ENCODE measurements around the gene IL22RA2. TPM values are rescaled to one million over a fixed set of nuclear protein-coding genes. Genes with fewer than 3 reads are reported as not detected.

IL22RA2 gene
- total RNA-seq, 4 donors from 2014 or later = not detected

GRCh38 chr6:137102050-137102848, 71.2 kb downstream of the IL22RA2 start:
- Histone ChIP-seq H3K27ac (replicated peaks in 1 of 4) (no peak overlapping the region), H3K36me3 (no peaks in the 10 kb centered on the region), H3K4me3 (no peak overlapping the region), H3K27me3 (no peaks in the 10 kb centered on the region), H3K9me3 (no peaks in the 10 kb centered on the region), H3K4me1 (no peaks in the 10 kb centered on the region)
- DNase-seq (ENCODE audit: extremely low spot score) = no peak
- intact Hi-C loops (cut with DNase I) = no loop called here
- TF ChIP-seq CTCF (IDR thresholded peaks at IDR 0.05) = no peak
- TF ChIP-seq POLR2AphosphoS5 (IDR thresholded peaks at IDR 0.05) = no peak
- no peak for TF ChIP-seq EP300 (IDR thresholded peaks at IDR 0.05)
- no peak for TF ChIP-seq POLR2A (IDR thresholded peaks at IDR 0.05; ENCODE audit: low read depth)
- WGBS = 89% methylated on average over 3 of the region's 3 CpGs

DNA sequence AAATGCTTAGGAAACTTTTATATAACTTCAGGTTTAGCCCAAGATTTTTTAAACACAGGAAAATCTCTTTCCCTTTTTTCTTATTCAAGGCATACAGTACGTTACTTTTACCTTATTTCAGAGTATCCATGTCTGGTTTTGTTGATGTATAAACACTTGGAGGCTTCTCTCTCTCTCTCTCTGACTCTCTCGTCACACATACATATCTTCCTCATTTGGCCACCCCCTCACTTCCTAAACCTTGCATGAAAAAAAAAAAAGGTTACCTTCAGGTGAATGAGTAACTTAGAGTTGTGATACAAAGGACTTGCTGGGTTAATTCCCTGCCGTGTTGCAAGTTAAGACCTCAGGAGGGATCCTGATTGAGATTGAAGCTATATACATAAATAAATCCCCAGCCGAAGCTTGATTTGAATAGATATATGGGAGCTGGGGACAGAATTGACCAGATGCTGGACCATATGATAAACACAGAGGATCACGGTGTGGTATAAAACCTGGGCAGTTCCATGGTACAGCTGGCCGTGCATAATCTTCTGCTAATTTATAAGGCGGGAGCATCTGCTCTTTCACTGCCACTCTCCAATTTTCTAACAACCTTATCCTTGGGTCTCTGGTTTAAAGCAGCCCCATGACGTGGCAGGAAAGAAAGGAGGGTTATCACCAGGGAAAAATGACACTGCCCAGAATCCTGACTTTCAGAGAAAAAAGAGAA, 73.6 kb downstream of the IL22RA2 start:
- Histone ChIP-seq H3K36me3 (no peaks in the 10 kb centered on the region), H3K27me3 (no peaks in the 10 kb centered on the region), H3K4me1 (no peaks in the 10 kb centered on the region), H3K9me3 (no peaks in the 10 kb centered on the region), H3K4me3 (no peak overlapping the region), H3K27ac (replicated peaks in 1 of 4) (no peak overlapping the region)
- TF ChIP-seq POLR2A (IDR thresholded peaks at IDR 0.05; ENCODE audit: low read depth) (no peak), CTCF (IDR thresholded peaks at IDR 0.05) (no peak), POLR2AphosphoS5 (IDR thresholded peaks at IDR 0.05) (no peak), EP300 (IDR thresholded peaks at IDR 0.05) (no peak)
- no peak for DNase-seq (ENCODE audit: extremely low spot score)
- 78% methylated on average over 8 of the region's 8 CpGs for WGBS
- intact Hi-C loops (cut with DNase I) = no loop called here

DNA sequence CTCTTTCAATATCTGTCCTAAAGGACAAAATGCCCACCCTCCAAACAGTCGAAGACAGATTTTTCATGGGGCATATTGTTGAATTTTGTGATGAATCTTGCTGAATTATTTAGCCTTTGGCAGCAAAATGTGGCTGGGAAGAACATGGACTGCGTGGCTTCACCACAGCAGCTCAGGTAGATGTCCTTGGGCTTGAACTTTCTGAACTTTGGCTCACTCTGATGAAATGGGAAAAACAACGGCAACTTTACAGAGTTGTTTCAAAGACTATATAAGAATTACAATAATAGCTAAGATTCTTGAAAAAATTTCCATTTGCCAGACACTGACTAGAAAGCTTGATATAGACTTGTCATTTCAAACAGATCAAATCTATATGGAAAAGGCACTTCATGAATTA, 75.9 kb downstream of the IL22RA2 start:
- TF ChIP-seq EP300 (IDR thresholded peaks at IDR 0.05) (no peak), POLR2A (IDR thresholded peaks at IDR 0.05; ENCODE audit: low read depth) (no peak), CTCF (IDR thresholded peaks at IDR 0.05) (no peak), POLR2AphosphoS5 (IDR thresholded peaks at IDR 0.05) (no peak)
- Histone ChIP-seq H3K36me3 (no peaks in the 10 kb centered on the region), H3K4me1 (no peaks in the 10 kb centered on the region), H3K4me3 (no peak overlapping the region), H3K27me3 (no peaks in the 10 kb centered on the region), H3K9me3 (no peaks in the 10 kb centered on the region), H3K27ac (replicated peaks in 1 of 4) (no peak overlapping the region)
- intact Hi-C loops (cut with DNase I) = no loop called here
- no peak for DNase-seq (ENCODE audit: extremely low spot score)
- WGBS = 94% methylated on average over 3 of the region's 3 CpGs

DNA sequence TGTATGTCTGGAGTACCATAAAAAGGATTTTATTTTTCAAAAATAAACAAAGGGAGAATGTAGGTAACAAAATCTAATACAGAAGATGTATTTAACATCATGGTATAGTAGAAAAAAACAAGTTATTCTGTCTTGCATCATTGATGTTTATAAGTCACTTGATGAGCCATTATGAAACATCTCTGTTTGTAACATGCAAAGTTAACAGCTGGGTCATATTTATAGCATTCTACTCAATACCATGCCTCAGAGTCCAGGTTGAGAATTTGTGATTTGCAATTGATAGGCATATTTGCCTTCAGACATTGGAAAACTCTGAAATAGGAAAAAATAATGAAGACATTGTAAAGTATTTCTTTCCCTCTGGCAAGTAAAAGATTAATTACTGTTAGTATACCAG, 76.4 kb downstream of the IL22RA2 start:
- TF ChIP-seq CTCF (IDR thresholded peaks at IDR 0.05) = no peak
- no peak for TF ChIP-seq POLR2A (IDR thresholded peaks at IDR 0.05; ENCODE audit: low read depth)
- no peak for TF ChIP-seq EP300 (IDR thresholded peaks at IDR 0.05)
- no peak for TF ChIP-seq POLR2AphosphoS5 (IDR thresholded peaks at IDR 0.05)
- H3K27me3 ChIP-seq = no peaks in the 10 kb centered on the region
- H3K9me3 ChIP-seq = no peaks in the 10 kb centered on the region
- H3K4me1 ChIP-seq = no peaks in the 10 kb centered on the region
- no peaks in the 10 kb centered on the region for H3K36me3 ChIP-seq
- intact Hi-C loops (cut with DNase I) = no loop called here
- no peak overlapping the region for H3K27ac ChIP-seq (replicated peaks in 1 of 4)
- H3K4me3 ChIP-seq = no peak overlapping the region
- no peak for DNase-seq (ENCODE audit: extremely low spot score)
